DMS114 treated with DMSO at 0.1 percent for 48 hours (cell line): ENCODE data around the gene HAO1.

ENCODE experiments used
- DNase-seq: peaks from one replicate; lab custom pipeline; 2025; ENCODE audit not compliant: unreplicated experiment; lab: John Stamatoyannopoulos, UW

Gene HAO1

GRCh38 chr20:7930343-7930742 lies 9.9 kb downstream of the HAO1 start:
- no peak for DNase-seq

GRCh38 chr20:7926767-7927166 lies 13.5 kb downstream of the HAO1 start:
- DNase-seq: no peak

GRCh38 chr20:7926323-7926722 lies 13.9 kb downstream of the HAO1 start:
- no peak for DNase-seq

- no peak for DNase-seq
Measured at GRCh38 chr20:7924692-7925091, 15.6 kb downstream of the HAO1 start.

GRCh38 chr20:7916648-7917047 lies 23.6 kb downstream of the HAO1 start:
- DNase-seq: no peak

- no peak for DNase-seq
Measured at GRCh38 chr20:7912551-7912950, 27.7 kb downstream of the HAO1 start.

GRCh38 chr20:7911586-7912330 lies 28.5 kb downstream of the HAO1 start:
- no peak for DNase-seq

- DNase-seq: no peak
Measured at GRCh38 chr20:7908905-7909304, 31.4 kb downstream of the HAO1 start.

- DNase-seq: no peak
Measured at GRCh38 chr20:7903429-7903828, 36.8 kb downstream of the HAO1 start.

GRCh38 chr20:7902879-7903278 lies 37.4 kb downstream of the HAO1 start:
- DNase-seq: no peak

GRCh38 chr20:7897781-7898364 lies 42.4 kb downstream of the HAO1 start:
- DNase-seq: no peak

GRCh38 chr20:7893014-7893730 lies 47.1 kb downstream of the HAO1 start:
- DNase-seq: no peak

- DNase-seq: no peak
Measured at GRCh38 chr20:7891705-7892104, 48.6 kb downstream of the HAO1 start.

GRCh38 chr20:7889736-7890135 lies 50.5 kb downstream of the HAO1 start:
- DNase-seq: no peak

GRCh38 chr20:7883741-7884140 lies 56.5 kb downstream of the HAO1 start:
- DNase-seq: no peak

- no peak for DNase-seq
Measured at GRCh38 chr20:7883309-7883708, 56.9 kb downstream of the HAO1 start.

GRCh38 chr20:7882076-7882475 lies 58.2 kb downstream of the HAO1 start:
- DNase-seq: no peak

- DNase-seq: no peak
Measured at GRCh38 chr20:7881551-7881950, 58.7 kb downstream of the HAO1 start.

- no peak for DNase-seq
Measured at GRCh38 chr20:7879883-7880282, 60.4 kb downstream of the HAO1 start.

GRCh38 chr20:7868108-7868507 lies 72.2 kb downstream of the HAO1 start:
- no peak for DNase-seq

GRCh38 chr20:7866285-7866684 lies 74.0 kb downstream of the HAO1 start:
- DNase-seq: no peak

- DNase-seq: peak; percentile 37
Measured at GRCh38 chr20:7859356-7859802, 80.9 kb downstream of the HAO1 start.
